ENCODE results near the gene ASCC3. TPM values are rescaled to one million over a fixed set of nuclear protein-coding genes. Genes with fewer than 3 reads are reported as not detected.

ASCC3 gene
- total and polyA plus RNA-seq, 7 donors: 6.0 to 27.1 (median 22.4) TPM

DNA sequence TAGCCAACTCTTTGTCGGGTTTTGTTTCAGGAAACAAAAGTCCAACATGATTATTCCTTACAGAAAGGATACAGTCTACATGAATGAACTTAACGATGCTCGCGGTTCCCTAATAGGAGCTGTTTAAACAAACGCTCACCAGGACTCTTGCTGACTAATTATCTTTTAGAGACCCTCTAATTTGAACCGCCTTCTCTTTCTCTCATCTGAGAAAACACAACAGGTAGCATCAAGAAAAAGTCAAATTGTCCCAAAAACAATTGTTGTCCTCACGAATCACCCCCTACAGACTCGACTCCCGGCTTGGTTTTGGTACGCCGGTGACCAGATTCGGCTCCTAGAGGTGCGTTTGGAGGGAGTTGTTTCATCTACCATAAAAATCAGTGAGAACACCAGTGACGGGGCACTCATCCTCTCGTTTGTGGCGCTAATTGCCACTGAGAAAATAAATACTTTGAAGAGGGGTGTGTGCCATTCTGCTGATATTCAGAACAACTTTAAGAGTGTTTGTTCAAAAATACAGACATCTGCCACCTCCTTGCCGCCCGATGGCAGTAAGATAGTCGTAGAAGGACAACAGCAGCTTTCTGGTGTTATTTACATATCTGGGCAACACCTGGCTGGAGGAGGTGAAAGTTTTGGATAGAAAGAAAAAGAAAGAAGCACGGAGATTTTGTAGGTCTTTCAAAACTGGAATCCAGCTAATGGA is 415.3 kb downstream of the ASCC3 start:
- H3K9me3 ChIP-seq: peaks cover 0 to 5% (median 0%) of the 10 kb centered on the region in 4 donors
- intact Hi-C loops (cut with DNase I): no loop called here
- peaks cover 0 to 31% (median 23%) of the 10 kb centered on the region in 4 donors for H3K4me1 ChIP-seq
- 9 to 10% methylated on average over 20 of the region's 20 CpGs for WGBS, 2 donors
- H3K36me3 ChIP-seq: no peaks in the 10 kb centered on the region
- H3K4me3 ChIP-seq: no peak overlapping the region
- H3K27ac ChIP-seq: no peak overlapping the region
- DNase-seq: no peak
- TF ChIP-seq POLR2AphosphoS5 (IDR thresholded peaks at IDR 0.05): no peak
- TF ChIP-seq EP300 (IDR thresholded peaks at IDR 0.05): no peak
- no peak for TF ChIP-seq POLR2A (IDR thresholded peaks at IDR 0.05)
- TF ChIP-seq, protein P1, sequence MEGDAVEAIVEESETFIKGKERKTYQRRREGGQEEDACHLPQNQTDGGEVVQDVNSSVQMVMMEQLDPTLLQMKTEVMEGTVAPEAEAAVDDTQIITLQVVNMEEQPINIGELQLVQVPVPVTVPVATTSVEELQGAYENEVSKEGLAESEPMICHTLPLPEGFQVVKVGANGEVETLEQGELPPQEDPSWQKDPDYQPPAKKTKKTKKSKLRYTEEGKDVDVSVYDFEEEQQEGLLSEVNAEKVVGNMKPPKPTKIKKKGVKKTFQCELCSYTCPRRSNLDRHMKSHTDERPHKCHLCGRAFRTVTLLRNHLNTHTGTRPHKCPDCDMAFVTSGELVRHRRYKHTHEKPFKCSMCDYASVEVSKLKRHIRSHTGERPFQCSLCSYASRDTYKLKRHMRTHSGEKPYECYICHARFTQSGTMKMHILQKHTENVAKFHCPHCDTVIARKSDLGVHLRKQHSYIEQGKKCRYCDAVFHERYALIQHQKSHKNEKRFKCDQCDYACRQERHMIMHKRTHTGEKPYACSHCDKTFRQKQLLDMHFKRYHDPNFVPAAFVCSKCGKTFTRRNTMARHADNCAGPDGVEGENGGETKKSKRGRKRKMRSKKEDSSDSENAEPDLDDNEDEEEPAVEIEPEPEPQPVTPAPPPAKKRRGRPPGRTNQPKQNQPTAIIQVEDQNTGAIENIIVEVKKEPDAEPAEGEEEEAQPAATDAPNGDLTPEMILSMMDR (IDR thresholded peaks at IDR 0.05): no peak
- peaks cover 74 to 100% (median 100%) of the 10 kb centered on the region in 3 donors for H3K27me3 ChIP-seq

DNA sequence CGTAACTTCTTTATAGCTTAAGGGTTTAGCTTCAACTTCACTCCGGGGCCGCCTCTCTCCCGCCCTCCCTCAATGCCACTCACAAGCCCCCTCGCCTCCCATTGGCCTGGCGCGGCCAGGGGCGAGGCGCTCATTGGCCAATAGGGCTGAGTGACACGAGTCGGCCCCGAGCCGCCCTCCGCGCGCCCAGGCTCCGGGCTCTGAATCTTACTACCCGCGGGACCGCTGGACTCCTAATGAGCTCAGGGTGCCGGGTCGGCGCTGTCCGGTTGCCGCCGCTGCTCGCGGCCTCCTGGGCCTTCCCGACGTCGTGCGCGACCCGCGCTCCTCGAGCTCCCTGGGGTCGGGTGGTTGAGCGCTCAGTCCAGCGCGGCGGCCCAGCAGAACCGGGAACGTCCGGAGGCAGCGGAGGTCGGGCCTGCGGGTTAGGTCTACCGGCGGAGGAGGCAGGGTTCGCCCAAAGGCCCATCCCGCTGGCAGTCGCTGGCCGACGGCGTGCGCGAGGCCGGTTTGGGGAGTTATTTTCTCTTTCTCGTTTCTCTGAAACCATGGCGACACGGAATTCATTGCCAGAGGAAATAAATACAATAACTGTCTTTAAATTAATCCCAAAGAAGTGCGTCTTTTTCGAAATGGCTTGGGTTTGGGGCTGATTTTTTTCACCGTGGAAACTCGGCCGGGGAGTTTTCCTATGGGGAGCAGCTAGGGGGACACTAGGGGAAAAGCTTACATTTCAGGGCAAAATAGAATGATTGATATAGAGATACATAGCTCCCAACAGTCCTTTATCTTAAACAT is 416.0 kb downstream of the ASCC3 start, which contains the start of gene SIM1:
Gene SIM1, minus strand, starts transcription at position 19 of the 798 bp plus-strand sequence. CDS start 1,453 bp downstream, outside the sequence.
- TF ChIP-seq POLR2AphosphoS5 (IDR thresholded peaks at IDR 0.05): no peak
- TF ChIP-seq, protein P1 (IDR thresholded peaks at IDR 0.05): no peak
- no peak for TF ChIP-seq POLR2A (IDR thresholded peaks at IDR 0.05)
- no peak for TF ChIP-seq EP300 (IDR thresholded peaks at IDR 0.05)
- DNase-seq: no peak
- Histone ChIP-seq H3K4me1 (peaks cover 0 to 31% (median 23%) of the 10 kb centered on the region in 4 donors), H3K36me3 (no peaks in the 10 kb centered on the region), H3K9me3 (peaks cover 0 to 5% (median 0%) of the 10 kb centered on the region in 4 donors), H3K4me3 (peak within 1 kb of the TSS in 3 of 4 donors; percentile 11 to 28 (median 13)), H3K27ac (no peak within 1 kb of the TSS), H3K27me3 (peaks cover 80 to 100% (median 100%) of the 10 kb centered on the region in 3 donors)
- WGBS, 2 donors: 5% methylated on average over 66 of the region's 66 CpGs
- intact Hi-C loops (cut with DNase I): no loop called here

DNA sequence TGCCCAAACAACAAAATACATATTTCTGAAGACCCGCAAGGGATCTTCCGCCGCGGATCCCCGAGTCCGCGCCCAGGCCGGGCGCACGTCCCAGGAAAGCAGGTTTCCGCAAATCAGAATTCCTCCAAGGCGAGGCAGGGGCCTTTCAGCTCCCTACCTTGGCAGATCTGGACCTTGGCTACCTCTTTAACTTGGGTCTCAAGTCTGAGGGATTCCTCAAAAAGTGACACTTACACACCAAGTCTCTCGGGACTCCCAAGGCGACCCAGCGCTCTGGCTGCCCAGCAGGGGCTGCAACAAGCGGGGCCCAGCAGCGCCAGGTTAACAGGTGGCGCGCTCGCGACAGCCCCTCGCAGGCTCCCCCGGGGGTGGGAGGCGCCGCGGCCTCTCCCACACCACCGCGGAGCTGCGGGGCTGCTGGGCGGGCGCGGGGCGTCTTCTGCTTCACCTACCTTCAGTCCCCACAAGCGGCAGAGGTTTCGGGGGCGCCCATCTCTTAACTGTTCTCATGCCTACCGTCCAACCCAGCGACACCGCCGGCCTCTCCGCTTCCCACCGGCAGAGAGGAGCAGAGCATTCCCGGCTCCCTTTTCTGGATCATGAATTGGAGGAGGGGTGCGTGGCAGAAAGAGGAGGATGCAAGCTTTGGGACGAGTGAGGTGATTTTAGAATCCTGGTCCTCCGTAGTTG is 416.8 kb downstream of the ASCC3 start:
- Histone ChIP-seq H3K4me1 (peaks cover 0 to 31% (median 23%) of the 10 kb centered on the region in 4 donors), H3K27me3 (peaks cover 81 to 100% (median 100%) of the 10 kb centered on the region in 3 donors), H3K4me3 (peak overlapping the region in 2 of 4 donors; percentile 13 to 28), H3K36me3 (no peaks in the 10 kb centered on the region), H3K27ac (no peak overlapping the region), H3K9me3 (peaks cover 0 to 5% (median 0%) of the 10 kb centered on the region in 4 donors)
- 6 to 11% methylated on average over 46 of the region's 46 CpGs for WGBS, 2 donors
- intact Hi-C loops (cut with DNase I): no loop called here
- no peak for DNase-seq
- TF ChIP-seq, protein P1 (IDR thresholded peaks at IDR 0.05): no peak
- no peak for TF ChIP-seq EP300 (IDR thresholded peaks at IDR 0.05)
- TF ChIP-seq POLR2AphosphoS5 (IDR thresholded peaks at IDR 0.05): no peak
- TF ChIP-seq POLR2A (IDR thresholded peaks at IDR 0.05): no peak

DNA sequence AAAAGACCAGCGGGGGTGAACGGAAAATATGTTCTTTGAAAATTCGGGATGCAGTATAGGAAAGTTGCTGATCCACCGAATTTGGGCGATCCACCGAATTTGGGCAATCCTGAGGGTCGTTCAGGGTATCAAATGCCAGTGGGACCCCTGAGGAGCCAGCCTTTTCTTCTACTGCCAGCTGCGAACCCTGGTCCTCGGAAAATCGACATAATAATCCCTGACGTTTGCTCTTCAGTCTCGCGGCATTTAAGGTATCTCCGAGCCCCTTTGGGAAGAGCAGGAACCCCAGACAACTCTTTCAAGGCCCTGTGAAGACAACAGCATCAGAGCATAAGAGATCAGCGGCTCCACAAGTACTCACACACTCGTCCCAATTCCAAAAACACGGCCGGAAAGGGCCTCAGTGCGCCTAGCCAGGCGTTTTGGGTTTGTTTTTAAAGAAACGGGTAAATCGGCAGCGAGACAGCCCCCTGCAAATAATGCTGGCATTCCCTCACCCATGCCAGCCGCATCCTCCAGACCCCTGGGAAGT is 417.4 kb downstream of the ASCC3 start:
- Histone ChIP-seq H3K27me3 (peaks cover 78 to 100% (median 100%) of the 10 kb centered on the region in 3 donors), H3K4me3 (no peak overlapping the region), H3K27ac (no peak overlapping the region), H3K9me3 (peaks cover 0 to 5% (median 0%) of the 10 kb centered on the region in 4 donors), H3K4me1 (peaks cover 0 to 31% (median 23%) of the 10 kb centered on the region in 4 donors), H3K36me3 (no peaks in the 10 kb centered on the region)
- DNase-seq: no peak
- 5 to 10% methylated on average over 24 of the region's 24 CpGs for WGBS, 2 donors
- TF ChIP-seq, protein P1 (IDR thresholded peaks at IDR 0.05): no peak
- TF ChIP-seq POLR2A (IDR thresholded peaks at IDR 0.05) (no peak), EP300 (IDR thresholded peaks at IDR 0.05) (no peak), POLR2AphosphoS5 (IDR thresholded peaks at IDR 0.05) (no peak)
- intact Hi-C loops (cut with DNase I): no loop called here
